Heart left ventricle (tissue), 16 donors: ENCODE results near the gene SLC7A9. TPM values are rescaled to one million over a fixed set of nuclear protein-coding genes. Genes with fewer than 3 reads are reported as not detected.

ENCODE experiments used
- ATAC-seq, 4 donors: fragments of 200-7000 bp; cut with Tn5 transposase; one replicate each; pipeline ENCODE4 v1.9.1; 2020 to 2022; ENCODE audit warnings: moderate library complexity in 4 of 4, mild to moderate bottlenecking in 3 of 4, moderate number of reproducible peaks in 1 of 4
- DNase-seq, 5 donors: peaks; one replicate each; pipeline ENCODE4 v3.0.0-alpha.2; 2020
- H3K27ac ChIP-seq, 12 donors: fragments of 200-600 bp; sonication (generic) in 4 of 12; one replicate each; pipeline versions ENCODE4 v1.5.0 to v1.8.0; 2016 to 2022; ENCODE audit warnings: mild to moderate bottlenecking in 2 of 12
- H3K27me3 ChIP-seq, 9 donors: fragments of 200-600 bp; sonication (generic) in 2 of 9; one replicate each; pipeline versions ENCODE4 v1.5.1 to v1.8.0; 2016 to 2022; ENCODE audit warnings: mild to moderate bottlenecking in 3 of 9
- H3K36me3 ChIP-seq, 9 donors: fragments of 200-600 bp; sonication (generic) in 2 of 9; one replicate each; pipeline versions ENCODE4 v1.5.0 to v1.8.0; 2018 to 2022; ENCODE audit warnings: mild to moderate bottlenecking in 2 of 9
- H3K4me1 ChIP-seq, 12 donors: fragments of 200-600 bp; sonication (generic) in 4 of 12; one replicate each; pipeline versions ENCODE4 v1.5.0 to v1.8.0; 2016 to 2022; ENCODE audit warnings: mild to moderate bottlenecking in 3 of 12
- H3K4me3 ChIP-seq, 12 donors: fragments of 200-600 bp; sonication (generic) in 4 of 12; one replicate each; pipeline versions ENCODE4 v1.5.0 to v1.8.0; 2017 to 2022; ENCODE audit warnings: mild to moderate bottlenecking in 9 of 12, moderate library complexity in 4 of 12
- H3K9me3 ChIP-seq, 12 donors: fragments of 200-600 bp; sonication (generic) in 4 of 12; one replicate each; pipeline versions ENCODE4 v1.5.0 to v1.8.0; 2016 to 2022; ENCODE audit warnings: mild to moderate bottlenecking in 1 of 12
- CTCF ChIP-seq, 12 donors: fragments of 200-600 bp; sonication (generic) in 4 of 12; IDR thresholded peaks; one replicate each; pipeline versions ENCODE4 v1.5.0 to v1.8.0; 2018 to 2022; ENCODE audit warnings: antibody characterized with exemption in 12 of 12, mild to moderate bottlenecking in 5 of 12
- POLR2A ChIP-seq, 2 donors: fragments of 450-650 bp; IDR thresholded peaks; one replicate each; pipeline ENCODE4 v1.6.1; 2017; ENCODE audit warnings: antibody characterized with exemption in 2 of 2, mild to moderate bottlenecking in 2 of 2, moderate library complexity in 2 of 2
- WGBS, 4 donors: extraction: QIAGEN DNeasy Blood & Tissue Kit in 2 of 4; methylation state at CpG; one replicate each; pipeline versions ENCODE4 v1.1.5 to v1.1.7; 2013 to 2018; 5-methylcytosine and 5-hydroxymethylcytosine counted together
- intact Hi-C, 10 donors: fragments of 100-400 bp; cut with DNase I; formaldehyde crosslinking; loops; one replicate each; pipeline versions ENCODE4 v1.11.1 to v1.14.2; 2022
- polyA plus RNA-seq, 2 donors: library from polyadenylated mRNA; stranded (reverse); fragments of 200-250 nt; gene quantifications; one replicate each; pipeline ENCODE4 v1.2.3, GENCODE V29; 2013
- total RNA-seq, 9 donors: library from RNA; depleted of rRNA in 2 of 9; stranded (reverse); fragments of >200 nt in 2 of 9; fragmentation: NEBNext Ultra II Directional in 3 of 9; extraction: Animal tissue kit (Norgen Biotek cat#: 25700) in 3 of 9; gene quantifications; one replicate each; pipeline versions ENCODE4 v1.1.0 to v1.2.4, GENCODE V29; 2016 to 2023
- donor health status: ischemic (EF 13 %, LVEDD 7.1; RV severe dilation, severe dysfunction).
- donor health status: healthy with polysubstance abuse.
- donor health status: DM: no; HTN: yes; CAD: no.
- donor health status: DM: no; HTN: no; CAD: no.
- donor health status: ischemic (EF 25% LVEDD 6.9; RV normal size, moderate dysfunction).
- donor health status: ischemic (EF 25% LVEDD 5.7; RV mildly dilated, moderate dysfunction).
- donor health status: healthy.
- donor health status: DM: yes; HTN: yes; CAD: no.
- donor health status: ischemic (EF 35%, LVEDD 5.7; RV mildly dilated, moderate dysfunction).
- donor health status: nonischemic (EF 11% LVEDD 7.7; RV severe dilation, severe dysfunction).
- donor health status: DM: yes; HTN: yes; CAD: no.
- donor health status: PGD.
- donor health status: ischemic (EF 29% LVEDD 5.4; RV normal size, mild dysfunction).
- donor health status: nonischemic (EF 23%, LVEDD 6.1; RV moderate dilation, normal function).

SLC7A9 gene
- total and polyA plus RNA-seq, 11 donors = 0.07 TPM; not detected in 10

- Histone ChIP-seq H3K4me1 (no peaks in the 10 kb centered on the region), H3K27ac (no peak overlapping the region), H3K27me3 (peaks cover 0 to 12% (median 0%) of the 10 kb centered on the region in 9 donors), H3K9me3 (no peaks in the 10 kb centered on the region), H3K4me3 (no peak overlapping the region), H3K36me3 (no peaks in the 10 kb centered on the region)
- intact Hi-C loops = no loop called here
- no peak for ATAC-seq
- 70 to 78% (median 76%) methylated on average over 10 of the region's 10 CpGs for WGBS, 4 donors
- no peak for DNase-seq
- no peak for TF ChIP-seq CTCF (IDR thresholded peaks at IDR 0.05)
- no peak for TF ChIP-seq POLR2A (IDR thresholded peaks at IDR 0.05)
Measured at GRCh38 chr19:32812036-32812435, 57.5 kb downstream of the SLC7A9 start.

GRCh38 chr19:32811151-32811550 lies 58.4 kb downstream of the SLC7A9 start:
- H3K4me3 ChIP-seq = no peak overlapping the region
- DNase-seq = no peak
- no peak for TF ChIP-seq CTCF (IDR thresholded peaks at IDR 0.05)
- no peak for TF ChIP-seq POLR2A (IDR thresholded peaks at IDR 0.05)
- peaks cover 0 to 12% (median 0%) of the 10 kb centered on the region in 9 donors for H3K27me3 ChIP-seq
- no peaks in the 10 kb centered on the region for H3K4me1 ChIP-seq
- WGBS, 4 donors = 67 to 76% (median 74%) methylated on average over 11 of the region's 11 CpGs
- no peaks in the 10 kb centered on the region for H3K9me3 ChIP-seq
- no peaks in the 10 kb centered on the region for H3K36me3 ChIP-seq
- ATAC-seq = no peak
- intact Hi-C loops = no loop called here
- H3K27ac ChIP-seq = no peak overlapping the region

- Histone ChIP-seq H3K9me3 (no peaks in the 10 kb centered on the region), H3K27ac (no peak overlapping the region), H3K4me3 (no peak overlapping the region), H3K4me1 (no peaks in the 10 kb centered on the region), H3K36me3 (no peaks in the 10 kb centered on the region), H3K27me3 (peaks cover 0 to 12% (median 0%) of the 10 kb centered on the region in 9 donors)
- intact Hi-C loops = no loop called here
- TF ChIP-seq POLR2A (IDR thresholded peaks at IDR 0.05) = no peak
- no peak for TF ChIP-seq CTCF (IDR thresholded peaks at IDR 0.05)
- DNase-seq (no peak), ATAC-seq (no peak)
- 73 to 81% (median 75%) methylated on average over 9 of the region's 9 CpGs for WGBS, 4 donors
Measured at GRCh38 chr19:32810452-32810851, 59.1 kb downstream of the SLC7A9 start.

GRCh38 chr19:32809754-32810153 lies 59.8 kb downstream of the SLC7A9 start:
- Histone ChIP-seq H3K27me3 (peaks cover 0 to 12% (median 0%) of the 10 kb centered on the region in 9 donors), H3K27ac (no peak overlapping the region), H3K36me3 (no peaks in the 10 kb centered on the region), H3K9me3 (no peaks in the 10 kb centered on the region), H3K4me3 (no peak overlapping the region), H3K4me1 (no peaks in the 10 kb centered on the region)
- no peak for DNase-seq
- 60 to 69% (median 62%) methylated on average over 3 of the region's 3 CpGs for WGBS, 4 donors
- TF ChIP-seq CTCF (IDR thresholded peaks at IDR 0.05) (no peak), POLR2A (IDR thresholded peaks at IDR 0.05) (no peak)
- intact Hi-C loops = no loop called here
- ATAC-seq = no peak
